K562 (cell line): Measurements from ENCODE around the gene SLC2A9. TPM values are rescaled to one million over a fixed set of nuclear protein-coding genes. Genes with fewer than 3 reads are reported as not detected.

Experiments used
- ATAC-seq: fragments of 200-7000 bp; cut with Tn5 transposase; 3 replicates; pipeline ENCODE4 v1.9.1; 2020; ENCODE audit warnings: moderate library complexity
- BruUV-seq: library from RNA; stranded (reverse); fragments of 400-500 nt; replicated peaks from 2 replicates; lab custom pipeline; 2021; lab: Mats Ljungman, UMichigan
- CTCF ChIA-PET: fragments of 300-600 bp; formaldehyde crosslinking; extraction: SDS; loops from one replicate; lab custom pipeline; 2021; ENCODE audit warnings: low intra/inter-chr PET ratio; lab: Yijun Ruan, JAX
- POLR2A ChIA-PET: fragments of 300-600, 350-650 bp; sonication (Branson Sonifier 250); formaldehyde crosslinking; extraction: SDS; loops from one replicate; lab custom pipeline; 2021; ENCODE audit warnings: antibody characterized with exemption, inconsistent platforms; lab: Yijun Ruan, JAX
- DNase-seq, 4 experiments: peaks; one replicate each; pipeline versions ENCODE4 v3.0.0 to v3.0.0-alpha.2; 2011 to 2018; ENCODE audit warnings: low spot score in 3 of 4, mixed read lengths in 3 of 4; ENCODE audit errors: extremely low read depth in 1 of 4
- FAIRE-seq: peaks from 2 replicates; lab custom pipeline; 2011; peaks lifted over from hg19 to GRCh38; lab: Jason Lieb, UNC
- H2AFZ ChIP-seq: 2 replicates; pipeline ENCODE4 v1.6.0; 2011; ENCODE audit warnings: low read depth, low read length, control low read depth, inconsistent platforms
- H3K27ac ChIP-seq: fragments of 200-600 bp; 3 replicates; pipeline ENCODE4 v1.8.0; 2011; ENCODE audit warnings: low read depth, mild to moderate bottlenecking, control low read depth, inconsistent platforms, low read length, moderate library complexity, mixed read lengths; ENCODE audit errors: extremely low read depth
- H3K27me3 ChIP-seq, 2 experiments: fragments of 300-600 bp in 1 of 2; 2 replicates in 1 of 2; 3 replicates in 1 of 2; pipeline versions ENCODE4 v1.6.0 to v1.8.0; 2011; ENCODE audit warnings: inconsistent platforms in 2 of 2, low read length in 2 of 2, mild to moderate bottlenecking in 1 of 2, mixed read lengths in 1 of 2, moderate library complexity in 1 of 2; ENCODE audit not compliant: control insufficient read depth in 2 of 2, insufficient read depth in 2 of 2
- H3K36me3 ChIP-seq: fragments of 300-600 bp; 3 replicates; pipeline ENCODE4 v1.8.0; 2011; ENCODE audit warnings: mild to moderate bottlenecking, low read length, inconsistent platforms; ENCODE audit not compliant: control insufficient read depth, insufficient read depth
- H3K4me1 ChIP-seq, 2 experiments: fragments of 200-600 bp in 1 of 2; replicated peaks in 1 of 2; 2 replicates in 1 of 2; 3 replicates in 1 of 2; pipeline versions ENCODE4 v1.5.1 to v1.8.0; 2011; ENCODE audit warnings: inconsistent platforms in 2 of 2, low read length in 2 of 2, mild to moderate bottlenecking in 1 of 2, mixed read lengths in 1 of 2, moderate library complexity in 1 of 2; ENCODE audit not compliant: control insufficient read depth in 2 of 2, insufficient read depth in 2 of 2
- H3K4me2 ChIP-seq: 2 replicates; pipeline ENCODE4 v1.6.1; 2011; ENCODE audit warnings: low read length, control low read depth, inconsistent platforms, mixed read lengths; ENCODE audit not compliant: insufficient read depth
- H3K4me3 ChIP-seq: fragments of 200-600 bp; sonication (generic), shearing (Covaris generic); 2 replicates; pipeline ENCODE4 v1.5.1; 2016; ENCODE audit warnings: control low read depth, inconsistent platforms
- H3K79me2 ChIP-seq: fragments of 200-600 bp; 3 replicates; pipeline ENCODE4 v1.8.0; 2011; ENCODE audit warnings: low read length, inconsistent platforms; ENCODE audit not compliant: control insufficient read depth, insufficient read depth
- H3K9ac ChIP-seq, 2 experiments: 2 replicates each; pipeline versions ENCODE4 v1.6.0 to v1.6.1; 2011; ENCODE audit warnings: low read depth in 2 of 2, low read length in 2 of 2, control low read depth in 1 of 2, inconsistent platforms in 1 of 2, mild to moderate bottlenecking in 1 of 2, mixed read lengths in 1 of 2; ENCODE audit not compliant: insufficient read depth in 1 of 2
- H3K9me1 ChIP-seq: one replicate; pipeline ENCODE4 v1.6.0; 2011; ENCODE audit warnings: inconsistent platforms, mild to moderate bottlenecking, low read length, moderate library complexity; ENCODE audit not compliant: control insufficient read depth, insufficient read depth
- H3K9me3 ChIP-seq: replicated peaks from 2 replicates; pipeline ENCODE4 v1.5.1; 2011; ENCODE audit warnings: low read depth, low read length, inconsistent platforms; ENCODE audit not compliant: control insufficient read depth, insufficient read depth
- H4K20me1 ChIP-seq: replicated peaks from 2 replicates; pipeline ENCODE4 v1.6.1; 2011; ENCODE audit warnings: low read length, inconsistent platforms, mixed read lengths; ENCODE audit not compliant: control insufficient read depth, insufficient read depth
- BMI1 ChIP-seq: fragments of 150-350 bp; IDR thresholded peaks from 2 replicates; pipeline ENCODE4 v1.6.1; 2014; ENCODE audit warnings: low read length
- GTF2A2 ChIP-seq: IDR thresholded peaks from 2 replicates; pipeline ENCODE4 v1.6.1; 2016; ENCODE audit warnings: mild to moderate bottlenecking, missing genetic modification characterization, missing compliant biosample characterization
- NFATC3 ChIP-seq: fragments of 450-650 bp; IDR thresholded peaks from 2 replicates; pipeline ENCODE4 v1.6.1; 2017; ENCODE audit warnings: mild to moderate bottlenecking
- ZBTB12 ChIP-seq: fragments of 250-450 bp; sonication (Bioruptor Pico); IDR thresholded peaks from 2 replicates; pipeline ENCODE4 v1.4.0; 2020
- ZNF507 ChIP-seq: conservative IDR thresholded peaks from 2 replicates; pipeline ENCODE4 v1.6.1; 2017; ENCODE audit warnings: missing genetic modification characterization, missing compliant biosample characterization
- WGBS: fragments of 100-300 bp; shearing (Covaris generic); methylation state at CpG from one replicate; pipeline ENCODE4 v1.1.6; 2016; ENCODE audit warnings: low coverage, mixed read lengths; ENCODE audit not compliant: insufficient coverage; ENCODE audit errors: missing lambda C conversion rate; 5-methylcytosine and 5-hydroxymethylcytosine counted together
- in situ Hi-C: fragments of 300-500 bp; cut with MboI; formaldehyde crosslinking; loops from 4 replicates; pipeline ENCODE4 v1.15.0; 2018; ENCODE audit warnings: inconsistent platforms, mixed read lengths
- intact Hi-C: fragments of 100-400 bp; cut with micrococcal nuclease; formaldehyde crosslinking; loops from 2 replicates; pipeline ENCODE4 v1.14.2; 2022
- polyA plus RNA-seq, 8 experiments: library from polyadenylated mRNA; depleted of rRNA in 4 of 8; stranded (reverse) in 5 of 8; unstranded in 3 of 8; fragments of >200 nt; fragmentation: Nextera tagmentation in 2 of 8; fragmentation: Illumina TruSeq in 1 of 8; extraction: Ambion mirVana in 2 of 8; extraction: Trizol in 1 of 8; gene quantifications; 2 replicates each; pipeline versions ENCODE4 v1.2.1 to v1.2.3, GENCODE V29; 2011 to 2014; ENCODE audit warnings: inconsistent platforms in 1 of 8, missing spikeins in 1 of 8
- total RNA-seq, 7 experiments: library from RNA; depleted of rRNA in 6 of 7; stranded (reverse); fragments of >200 nt in 6 of 7; fragmentation: Illumina TruSeq in 2 of 7; extraction: Trizol in 2 of 7; gene quantifications; 2 replicates each; pipeline versions ENCODE4 v1.2.1 to v1.2.3, GENCODE V29; 2011 to 2021; ENCODE audit warnings: low replicate concordance in 1 of 7

The SLC2A9 gene
- total and polyA plus RNA-seq, 9 of the 15 experiments (the other 6 are each of a cell fraction or from before 2014, with no cell fraction given): 0.15 to 1.9 (median 0.76) TPM

- no peak for TF ChIP-seq GTF2A2 (tag)
- TF ChIP-seq BMI1: no peak
Observed at GRCh38 chr4:9898596-9899305, 122.5 kb downstream of the SLC2A9 start (continued).

- in situ Hi-C loops (no loop called here), intact Hi-C loops (loop anchor here (5.0 to 10.0 kb wide), 2 partner anchors 122 to 191 kb away; no protein-coding TSS in a partner anchor)
- no peak overlapping the region for H3K4me3 ChIP-seq
- H2AFZ ChIP-seq: no peak overlapping the region
- peaks cover 2 to 22% of the 10 kb centered on the region in 2 experiments; a peak in 3 of 5 replicates for H3K27me3 ChIP-seq
- no peaks in the 10 kb centered on the region for H3K36me3 ChIP-seq
- no peak overlapping the region for H3K4me2 ChIP-seq
- no peaks in the 10 kb centered on the region for H3K9me3 ChIP-seq
- DNase-seq: no peak
- POLR2A ChIA-PET: interaction anchor here (0.7 to 1.0 kb wide), 3 partner anchors 25 to 96 kb away, joined by 3 to 5 read pairs (median 4); no protein-coding TSS in a partner anchor
- H3K27ac ChIP-seq: no peak overlapping the region
- H3K79me2 ChIP-seq: no peaks in the 10 kb centered on the region
- TF ChIP-seq ZBTB12 (CRISPR knock-in tag): no peak
- TF ChIP-seq ZNF507: no peak
- TF ChIP-seq NFATC3: no peak
- FAIRE-seq: no peak
- no peaks in the 10 kb centered on the region; a peak in 1 of 5 replicates for H3K4me1 ChIP-seq
- H3K9me1 ChIP-seq: no peaks in the 10 kb centered on the region
- H3K9ac ChIP-seq: no peak overlapping the region
- 0% methylated on average over 4 of the region's 4 CpGs for WGBS
- peaks cover 5% of the 10 kb centered on the region; the same call in 1 of the 2 replicates for H4K20me1 ChIP-seq
- CTCF ChIA-PET: no interaction called here
- no TSS peak for BruUV-seq
- ATAC-seq: no peak
Observed at GRCh38 chr4:9895333-9895705, 126.0 kb downstream of the SLC2A9 start.
